HG02840 (cell line): ENCODE measurements around the gene G3BP2.

Source experiments
- ATAC-seq: cut with Tn5 transposase; IDR thresholded peaks from one replicate; pipeline ENCODE4 v1.9.1; 2021; ENCODE audit warnings: mild to moderate bottlenecking, moderate library complexity, moderate number of reproducible peaks; ENCODE audit not compliant: unreplicated experiment, low FRiP score

Gene G3BP2

DNA sequence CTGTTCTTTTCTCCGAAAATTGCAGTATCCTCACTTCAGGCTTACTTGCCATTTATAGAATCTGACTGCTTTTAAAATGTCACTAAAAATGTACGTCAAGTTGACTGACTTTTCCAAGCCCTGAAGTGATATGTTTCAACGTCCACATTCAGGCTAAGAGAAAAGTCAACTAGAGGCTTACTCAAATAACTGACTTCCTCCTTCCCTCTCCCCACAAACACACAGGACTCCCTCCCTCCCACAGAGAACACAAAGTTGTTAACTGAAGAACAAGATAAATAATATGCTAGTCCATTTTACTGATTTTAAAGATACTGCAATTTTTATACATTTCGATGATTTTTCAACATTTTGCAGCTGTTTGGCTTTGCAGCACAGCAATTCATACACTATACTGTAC, 29.1 kb downstream of the G3BP2 start:
- ATAC-seq, result no peak

DNA sequence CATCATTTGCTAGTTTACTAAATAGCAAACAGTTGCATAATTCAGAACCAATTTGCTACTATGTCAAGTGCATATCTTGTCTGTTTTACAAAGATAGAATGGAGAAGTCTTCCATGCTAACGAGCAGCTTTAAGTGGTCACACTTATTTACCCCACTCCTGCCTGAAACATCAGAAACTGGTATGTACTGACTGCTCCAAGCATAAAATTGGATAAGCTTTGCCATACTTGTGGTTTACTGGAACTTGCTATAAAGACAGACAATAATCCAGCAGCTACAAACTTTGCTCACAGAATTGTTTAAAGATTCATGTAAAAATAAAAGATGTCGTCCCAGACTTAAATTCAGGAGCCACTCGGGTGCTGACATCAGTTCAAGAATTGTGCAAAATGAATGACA, 29.6 kb downstream of the G3BP2 start:
- ATAC-seq, result no peak

DNA sequence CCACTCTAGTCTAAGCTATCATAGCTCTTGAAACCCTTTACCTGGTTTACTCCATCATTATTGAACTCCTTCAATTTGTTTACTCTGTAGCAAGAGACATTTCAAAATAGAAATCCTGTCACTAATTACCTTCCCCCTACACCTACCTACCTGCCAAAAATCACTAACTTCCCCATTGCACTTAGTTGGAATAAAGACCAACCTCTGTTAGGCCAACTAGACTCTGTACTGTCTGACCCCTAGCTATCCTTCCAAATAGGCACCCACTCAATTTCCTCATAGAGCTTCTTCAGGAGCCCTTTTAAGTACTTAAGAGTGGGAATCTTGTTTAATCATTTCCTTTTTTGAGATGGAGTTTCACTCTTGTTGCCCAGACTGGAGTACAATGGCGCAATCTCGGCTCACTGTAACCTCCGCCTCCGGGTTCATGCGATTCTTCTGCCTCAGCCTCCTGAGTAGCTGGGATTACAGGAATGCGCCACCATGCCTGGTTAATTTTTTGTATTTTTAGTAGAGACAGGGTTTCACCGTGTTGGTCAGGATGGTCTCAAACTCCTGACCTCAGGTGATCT, 34.0 kb downstream of the G3BP2 start:
- ATAC-seq, result no peak

DNA sequence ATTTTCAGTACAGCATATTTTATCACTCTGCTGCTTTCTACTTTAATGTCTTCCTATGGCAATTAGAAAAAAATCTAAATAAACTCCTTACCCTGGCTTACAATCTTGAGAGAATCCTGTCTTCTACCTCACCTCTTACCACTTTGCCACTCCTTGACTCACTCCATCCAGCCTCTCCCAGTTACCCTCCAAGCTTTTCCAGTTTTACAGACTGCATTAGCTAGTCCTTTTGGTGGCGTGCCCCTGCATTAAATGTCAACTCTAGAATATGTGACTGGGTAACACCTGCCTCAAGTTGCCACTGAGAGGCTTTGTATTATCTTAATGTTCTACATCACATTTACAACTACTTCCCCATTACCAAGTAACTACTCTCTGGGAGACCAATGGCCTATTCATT, 35.4 kb downstream of the G3BP2 start:
- no peak for ATAC-seq

DNA sequence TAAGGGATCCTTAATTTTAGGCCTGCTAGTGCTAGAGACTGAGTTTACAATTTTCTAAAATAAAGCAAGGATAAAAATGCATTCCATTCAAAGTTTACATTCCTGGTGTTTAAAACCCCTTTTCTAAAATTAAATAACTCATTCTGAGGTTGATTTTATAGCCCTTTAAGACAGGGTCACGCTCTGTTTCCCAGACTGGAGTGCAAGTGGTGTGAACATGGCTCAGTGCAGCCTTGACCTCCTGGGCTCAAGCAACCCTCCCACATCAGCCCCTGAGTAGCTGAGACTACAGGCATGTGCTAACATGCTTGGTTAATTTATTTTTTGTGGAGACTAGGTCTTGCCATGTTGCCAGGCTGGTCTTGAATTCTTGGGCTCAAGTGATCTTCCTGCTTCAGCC, 36.0 kb downstream of the G3BP2 start:
- ATAC-seq, result no peak

DNA sequence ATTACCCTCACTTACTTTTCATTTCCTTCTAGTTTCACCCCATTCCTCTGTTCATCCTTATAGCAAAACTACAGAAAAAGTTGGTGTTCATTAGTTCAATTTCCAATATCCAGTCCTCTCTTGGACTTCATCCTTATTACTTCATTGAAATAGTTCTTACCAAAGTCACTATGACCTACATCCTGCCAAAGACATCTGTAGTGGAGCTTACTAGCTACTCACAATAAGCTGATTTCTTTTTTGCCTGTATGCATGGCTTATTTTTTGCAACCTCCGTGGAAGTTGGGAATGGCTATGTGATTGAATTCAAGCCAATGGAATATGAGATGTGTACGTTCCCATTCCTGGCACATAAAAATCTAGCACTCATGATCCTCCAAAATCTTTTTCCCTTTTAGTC, 38.3 kb downstream of the G3BP2 start:
- no peak for ATAC-seq

DNA sequence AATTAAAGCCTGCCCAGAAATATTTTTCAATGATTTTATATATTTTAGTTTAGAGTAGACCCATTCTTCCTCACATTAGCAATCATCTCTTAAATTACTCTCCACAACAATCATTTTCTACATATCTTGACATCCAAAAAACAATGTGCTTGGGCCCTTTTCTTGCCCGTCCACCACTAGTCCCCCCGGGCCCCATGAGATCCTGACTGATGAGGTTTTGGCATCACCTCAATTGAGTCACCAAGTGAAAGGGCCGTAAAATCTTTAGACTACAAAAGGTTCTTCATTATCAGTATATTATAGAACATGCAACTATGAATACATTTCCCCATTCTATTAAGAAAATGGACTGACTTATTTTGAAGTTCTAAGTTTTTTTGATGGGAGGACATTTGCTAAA, 38.9 kb downstream of the G3BP2 start:
- ATAC-seq, result no peak

DNA sequence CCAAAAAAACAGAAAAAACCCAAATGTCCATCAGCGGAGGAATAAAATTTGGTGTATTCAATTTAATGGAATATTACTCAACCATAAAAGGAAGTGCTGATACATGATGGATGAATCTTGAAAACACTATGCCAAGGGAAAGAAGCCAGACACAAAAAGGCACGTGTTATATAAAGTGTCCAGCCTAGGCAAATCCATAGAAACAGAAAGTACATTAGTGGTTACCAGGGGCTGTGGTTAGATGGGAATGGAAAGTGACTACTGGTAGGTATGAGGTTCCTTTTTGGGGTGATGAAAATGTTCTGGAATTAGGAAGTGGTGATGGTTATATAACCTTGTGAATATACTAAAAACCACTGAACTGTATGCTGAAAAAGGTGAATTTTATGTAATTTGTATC, 39.4 kb downstream of the G3BP2 start:
- no peak for ATAC-seq

DNA sequence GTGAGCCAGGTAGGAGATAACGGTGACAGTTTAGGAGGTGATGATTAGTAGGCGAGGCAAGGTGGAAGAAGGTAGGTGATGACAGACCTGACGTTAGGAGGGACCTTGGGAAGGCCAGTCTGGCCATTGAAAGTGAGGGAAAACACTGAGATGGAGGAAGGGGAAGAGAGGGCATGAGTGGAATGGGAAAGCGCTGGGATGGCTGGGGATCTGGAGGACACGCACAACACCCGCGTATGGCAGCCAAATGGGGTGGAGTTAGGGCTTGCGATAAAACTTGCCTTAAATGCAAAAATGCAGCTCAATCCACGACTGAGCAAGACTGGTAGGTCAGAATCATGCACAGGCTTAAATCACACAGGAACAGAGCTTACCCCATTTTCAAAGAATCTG, 42.3 kb downstream of the G3BP2 start:
- ATAC-seq, result no peak

DNA sequence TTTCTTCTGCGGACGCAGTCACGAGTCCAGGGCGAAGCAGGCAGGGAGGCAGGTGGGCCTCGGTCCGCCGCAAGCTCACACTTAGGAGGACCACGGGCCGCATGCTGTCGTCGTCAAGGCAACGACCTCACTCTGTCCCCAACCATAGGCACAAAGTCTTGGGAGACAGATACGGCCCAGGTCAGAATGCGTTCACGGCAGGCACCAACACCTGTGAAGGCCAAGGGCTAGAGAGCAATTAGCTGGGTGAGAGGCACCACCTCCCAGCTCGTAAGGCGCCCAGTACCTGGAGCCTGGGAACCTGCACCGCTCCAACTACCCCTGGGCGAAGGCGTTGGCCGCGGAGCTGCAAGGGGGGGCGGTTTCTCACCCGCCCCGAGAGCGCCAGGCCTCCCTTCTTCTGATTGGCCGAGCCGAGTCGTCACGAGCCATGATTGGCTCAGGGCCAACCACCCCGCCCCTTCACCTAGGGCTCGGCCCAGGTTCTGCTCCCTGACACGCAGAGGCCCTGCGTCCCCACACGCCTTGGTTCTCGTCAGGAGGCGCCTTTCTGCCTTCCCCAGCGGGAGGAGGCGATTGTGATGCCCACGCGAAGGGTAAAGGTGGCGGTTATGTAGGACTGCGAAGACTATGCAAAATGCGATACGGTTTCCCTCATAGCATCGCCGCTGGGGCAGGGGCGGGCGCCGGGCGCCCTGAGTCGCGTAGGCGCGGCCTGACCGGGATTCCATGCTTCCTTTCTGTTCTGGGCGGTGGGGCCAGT, 42.9 kb downstream of the G3BP2 start, which contains the start of gene CDKL2:
TSS of gene CDKL2 (minus strand) at position 355 of the 763 bp plus-strand sequence. CDS start 4,540 bp downstream, outside the sequence.
- peak; percentile 100 for ATAC-seq

DNA sequence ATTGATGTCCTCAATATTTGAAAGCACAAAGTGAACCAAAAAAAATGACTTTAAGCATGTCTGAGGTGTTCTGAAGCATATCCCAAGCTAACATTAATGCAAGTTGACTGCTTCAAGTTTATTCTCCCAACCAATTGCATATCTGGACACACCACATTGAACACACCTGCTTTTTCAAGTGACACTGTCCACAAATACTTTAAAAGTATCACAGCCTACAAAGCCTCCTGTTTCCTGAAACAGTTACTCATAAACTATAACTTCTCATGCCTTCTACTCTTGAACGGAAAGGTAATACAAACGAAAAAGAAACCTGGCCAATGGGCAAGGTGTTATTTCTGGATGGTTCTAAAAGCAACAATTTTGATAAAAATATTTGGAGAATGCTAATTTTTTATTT, 44.0 kb downstream of the G3BP2 start:
- ATAC-seq, result no peak

DNA sequence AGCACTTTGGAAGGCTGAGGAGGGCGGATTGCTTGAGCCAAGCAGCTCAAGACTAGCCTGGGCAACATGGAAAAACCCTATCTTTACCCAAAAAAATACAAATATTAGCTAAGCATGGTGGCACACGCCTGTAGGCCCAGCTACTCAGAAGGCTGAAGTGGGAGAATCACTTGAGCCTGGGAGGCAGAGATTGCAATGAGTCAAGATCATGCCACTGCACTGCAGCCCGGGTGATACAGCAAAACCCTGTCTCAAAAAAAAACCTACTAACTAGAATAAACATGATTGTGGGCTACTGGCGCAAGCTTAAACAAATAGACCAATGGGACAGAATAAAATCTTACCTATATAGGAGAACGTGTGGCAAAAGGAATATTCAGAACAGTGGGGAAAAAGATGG, 50.2 kb downstream of the G3BP2 start:
- no peak for ATAC-seq

DNA sequence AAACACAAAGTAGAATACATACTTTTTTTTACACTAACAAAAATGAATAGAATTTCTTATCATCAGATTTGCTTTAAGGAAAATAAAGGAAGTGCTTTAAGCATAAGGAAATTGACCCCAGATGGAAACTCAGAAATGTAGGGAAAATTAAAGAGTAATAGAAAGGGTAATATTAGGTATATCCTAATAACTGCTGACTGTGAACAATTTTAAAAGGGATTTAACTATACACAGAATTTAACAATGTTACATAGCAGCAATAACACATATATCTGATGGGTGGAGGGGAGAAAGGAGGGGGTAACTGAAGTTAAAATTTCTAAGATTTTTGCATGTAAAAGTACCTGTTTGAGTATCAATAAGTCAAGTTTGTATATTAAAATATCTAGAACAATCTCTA, 51.5 kb downstream of the G3BP2 start:
- no peak for ATAC-seq

DNA sequence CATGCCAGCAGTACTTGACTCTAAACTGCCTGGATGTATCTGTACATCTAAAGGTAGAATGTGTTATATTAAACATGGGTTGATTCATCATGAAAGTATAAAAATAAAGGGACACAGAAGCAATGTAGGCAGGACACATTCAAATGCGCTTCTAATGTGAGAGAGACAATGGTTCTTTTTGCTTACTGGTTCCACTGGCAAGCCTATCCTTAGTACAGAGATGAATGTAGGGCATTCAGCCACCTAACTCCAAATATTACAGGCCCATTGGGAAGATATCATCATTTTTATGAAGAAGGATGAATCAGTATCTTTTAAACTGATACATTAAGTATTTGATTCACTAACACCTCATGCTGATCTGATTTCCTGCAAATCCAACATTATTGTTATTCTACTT, 60.9 kb downstream of the G3BP2 start:
- no peak for ATAC-seq

DNA sequence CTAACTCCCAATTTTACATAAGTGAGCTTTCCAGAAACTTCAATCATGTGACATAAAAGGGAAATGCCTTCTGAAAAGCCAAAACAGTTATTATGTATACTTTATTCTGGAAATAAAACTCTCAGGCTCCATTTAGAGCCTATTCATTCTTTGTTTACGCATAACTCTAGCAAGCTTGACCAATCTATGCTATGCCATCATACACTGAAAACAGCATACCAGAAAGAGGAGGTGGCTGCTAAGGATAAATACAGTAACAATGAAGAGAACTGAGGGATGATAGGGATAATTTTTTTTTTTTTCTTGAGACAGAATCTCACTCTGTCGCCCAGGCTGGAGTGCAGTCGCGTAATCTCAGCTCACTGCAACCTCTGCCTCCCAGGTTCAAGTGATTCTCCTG, 67.3 kb downstream of the G3BP2 start:
- ATAC-seq, result no peak

DNA sequence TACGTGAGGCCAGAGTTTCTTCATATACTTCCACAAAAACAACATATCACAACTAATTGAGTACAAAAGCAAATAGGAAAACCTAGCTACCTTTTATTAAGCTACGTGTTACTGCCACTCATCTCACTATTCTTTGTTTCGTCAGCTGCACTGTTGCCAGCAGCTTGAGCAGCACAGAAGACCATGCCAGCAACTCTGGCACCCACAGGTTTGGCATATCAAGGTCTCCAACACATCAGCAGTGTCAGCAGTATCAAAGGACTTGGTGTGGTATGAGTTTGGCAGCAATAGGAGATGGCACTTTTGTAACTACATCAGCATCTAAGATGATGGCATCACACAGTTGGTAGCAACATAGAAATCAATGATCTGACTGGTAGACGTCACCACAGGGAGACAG, 73.6 kb downstream of the G3BP2 start:
- no peak for ATAC-seq

DNA sequence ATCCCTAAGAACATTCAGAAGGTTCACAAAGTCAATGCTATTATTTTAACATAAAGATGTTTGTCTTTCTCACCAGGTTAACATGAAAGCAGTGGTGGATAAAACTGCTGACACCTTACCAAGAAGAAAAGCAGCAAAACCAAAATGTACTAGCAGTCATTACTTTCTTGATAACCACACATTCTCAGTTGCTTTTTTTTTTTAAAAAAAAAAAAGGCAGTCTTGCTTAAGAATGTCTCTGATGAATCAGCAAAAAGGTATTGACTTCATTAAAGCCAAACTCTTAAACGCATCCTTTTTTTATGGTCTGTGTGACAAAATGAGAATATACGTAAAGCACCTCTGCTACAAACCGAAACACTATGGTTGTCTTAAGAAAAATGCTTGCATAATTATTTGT, 74.8 kb downstream of the G3BP2 start:
- ATAC-seq, result no peak

DNA sequence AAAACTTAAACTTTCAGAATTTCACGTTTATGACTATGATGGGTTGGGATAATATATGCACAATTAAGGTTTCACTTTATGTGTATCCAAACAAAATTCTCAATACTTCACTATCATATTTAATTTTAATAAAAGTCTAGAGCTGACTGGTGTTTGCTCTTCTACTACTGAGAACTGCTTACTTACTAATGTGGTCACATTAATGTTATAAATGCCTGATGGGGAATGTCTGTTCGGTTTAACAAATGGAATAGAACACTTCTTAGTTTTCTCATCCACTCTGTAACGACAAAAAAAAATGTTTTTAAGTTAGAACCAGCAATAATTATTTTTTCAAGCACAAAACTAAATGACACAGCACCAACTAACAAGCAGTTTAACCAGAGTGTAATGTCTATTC, 77.2 kb downstream of the G3BP2 start:
- no peak for ATAC-seq

DNA sequence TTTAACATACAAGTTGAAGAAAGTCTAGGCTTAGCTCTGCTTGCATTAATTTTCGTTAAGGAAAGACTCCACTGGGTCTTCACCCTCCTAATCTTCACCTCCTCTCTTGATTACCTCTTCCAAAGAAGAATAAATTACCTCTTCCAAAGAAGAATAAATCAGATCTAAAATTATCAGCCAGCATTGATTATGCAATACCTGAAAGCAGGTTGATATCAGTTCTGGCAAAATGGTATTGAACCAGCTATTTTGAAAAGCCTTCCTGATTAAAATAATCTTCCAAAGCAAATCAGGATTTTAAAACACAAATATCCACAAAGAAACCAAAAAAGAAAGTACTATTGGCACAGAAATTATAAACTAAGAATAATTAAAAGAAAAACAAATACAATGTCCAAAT, 79.8 kb downstream of the G3BP2 start:
- ATAC-seq, result no peak
